Heart left ventricle (tissue), 16 donors: ENCODE data around the gene CLMN. TPM values are rescaled to one million over a fixed set of nuclear protein-coding genes. Genes with fewer than 3 reads are reported as not detected.

ENCODE experiments used
- ATAC-seq, 4 donors: fragments of 200-7000 bp; cut with Tn5 transposase; one replicate each; pipeline ENCODE4 v1.9.1; 2020 to 2022; ENCODE audit warnings: moderate library complexity in 4 of 4, mild to moderate bottlenecking in 3 of 4, moderate number of reproducible peaks in 1 of 4
- DNase-seq, 5 donors: peaks; one replicate each; pipeline ENCODE4 v3.0.0-alpha.2; 2020
- H3K27ac ChIP-seq, 12 donors: fragments of 200-600 bp; sonication (generic) in 4 of 12; one replicate each; pipeline versions ENCODE4 v1.5.0 to v1.8.0; 2016 to 2022; ENCODE audit warnings: mild to moderate bottlenecking in 2 of 12
- H3K27me3 ChIP-seq, 9 donors: fragments of 200-600 bp; sonication (generic) in 2 of 9; one replicate each; pipeline versions ENCODE4 v1.5.1 to v1.8.0; 2016 to 2022; ENCODE audit warnings: mild to moderate bottlenecking in 3 of 9
- H3K36me3 ChIP-seq, 9 donors: fragments of 200-600 bp; sonication (generic) in 2 of 9; one replicate each; pipeline versions ENCODE4 v1.5.0 to v1.8.0; 2018 to 2022; ENCODE audit warnings: mild to moderate bottlenecking in 2 of 9
- H3K4me1 ChIP-seq, 12 donors: fragments of 200-600 bp; sonication (generic) in 4 of 12; one replicate each; pipeline versions ENCODE4 v1.5.0 to v1.8.0; 2016 to 2022; ENCODE audit warnings: mild to moderate bottlenecking in 3 of 12
- H3K4me3 ChIP-seq, 12 donors: fragments of 200-600 bp; sonication (generic) in 4 of 12; one replicate each; pipeline versions ENCODE4 v1.5.0 to v1.8.0; 2017 to 2022; ENCODE audit warnings: mild to moderate bottlenecking in 9 of 12, moderate library complexity in 4 of 12
- H3K9me3 ChIP-seq, 12 donors: fragments of 200-600 bp; sonication (generic) in 4 of 12; one replicate each; pipeline versions ENCODE4 v1.5.0 to v1.8.0; 2016 to 2022; ENCODE audit warnings: mild to moderate bottlenecking in 1 of 12
- POLR2A ChIP-seq, 2 donors: fragments of 450-650 bp; IDR thresholded peaks; one replicate each; pipeline ENCODE4 v1.6.1; 2017; ENCODE audit warnings: antibody characterized with exemption in 2 of 2, mild to moderate bottlenecking in 2 of 2, moderate library complexity in 2 of 2
- WGBS, 4 donors: extraction: QIAGEN DNeasy Blood & Tissue Kit in 2 of 4; methylation state at CpG; one replicate each; pipeline versions ENCODE4 v1.1.5 to v1.1.7; 2013 to 2018; 5-methylcytosine and 5-hydroxymethylcytosine counted together
- intact Hi-C, 10 donors: fragments of 100-400 bp; cut with DNase I; formaldehyde crosslinking; loops; one replicate each; pipeline versions ENCODE4 v1.11.1 to v1.14.2; 2022
- polyA plus RNA-seq, 2 donors: library from polyadenylated mRNA; stranded (reverse); fragments of 200-250 nt; gene quantifications; one replicate each; pipeline ENCODE4 v1.2.3, GENCODE V29; 2013
- total RNA-seq, 9 donors: library from RNA; depleted of rRNA in 2 of 9; stranded (reverse); fragments of >200 nt in 2 of 9; fragmentation: NEBNext Ultra II Directional in 3 of 9; extraction: Animal tissue kit (Norgen Biotek cat#: 25700) in 3 of 9; gene quantifications; one replicate each; pipeline versions ENCODE4 v1.1.0 to v1.2.4, GENCODE V29; 2016 to 2023
- TF ChIP-seq, protein P1 (sequence below), 12 donors: fragments of 200-600 bp; sonication (generic) in 4 of 12; IDR thresholded peaks; one replicate each; pipeline versions ENCODE4 v1.5.0 to v1.8.0; 2018 to 2022; ENCODE audit warnings: antibody characterized with exemption in 12 of 12, mild to moderate bottlenecking in 5 of 12
- donor health status: ischemic (EF 13 %, LVEDD 7.1; RV severe dilation, severe dysfunction).
- donor health status: healthy with polysubstance abuse.
- donor health status: DM: no; HTN: yes; CAD: no.
- donor health status: DM: no; HTN: no; CAD: no.
- donor health status: ischemic (EF 25% LVEDD 6.9; RV normal size, moderate dysfunction).
- donor health status: ischemic (EF 25% LVEDD 5.7; RV mildly dilated, moderate dysfunction).
- donor health status: healthy.
- donor health status: DM: yes; HTN: yes; CAD: no.
- donor health status: ischemic (EF 35%, LVEDD 5.7; RV mildly dilated, moderate dysfunction).
- donor health status: nonischemic (EF 11% LVEDD 7.7; RV severe dilation, severe dysfunction).
- donor health status: DM: yes; HTN: yes; CAD: no.
- donor health status: PGD.
- donor health status: ischemic (EF 29% LVEDD 5.4; RV normal size, mild dysfunction).
- donor health status: nonischemic (EF 23%, LVEDD 6.1; RV moderate dilation, normal function).

The CLMN gene
- total and polyA plus RNA-seq, 11 donors = 3.1 to 10.2 (median 6.7) TPM

DNA sequence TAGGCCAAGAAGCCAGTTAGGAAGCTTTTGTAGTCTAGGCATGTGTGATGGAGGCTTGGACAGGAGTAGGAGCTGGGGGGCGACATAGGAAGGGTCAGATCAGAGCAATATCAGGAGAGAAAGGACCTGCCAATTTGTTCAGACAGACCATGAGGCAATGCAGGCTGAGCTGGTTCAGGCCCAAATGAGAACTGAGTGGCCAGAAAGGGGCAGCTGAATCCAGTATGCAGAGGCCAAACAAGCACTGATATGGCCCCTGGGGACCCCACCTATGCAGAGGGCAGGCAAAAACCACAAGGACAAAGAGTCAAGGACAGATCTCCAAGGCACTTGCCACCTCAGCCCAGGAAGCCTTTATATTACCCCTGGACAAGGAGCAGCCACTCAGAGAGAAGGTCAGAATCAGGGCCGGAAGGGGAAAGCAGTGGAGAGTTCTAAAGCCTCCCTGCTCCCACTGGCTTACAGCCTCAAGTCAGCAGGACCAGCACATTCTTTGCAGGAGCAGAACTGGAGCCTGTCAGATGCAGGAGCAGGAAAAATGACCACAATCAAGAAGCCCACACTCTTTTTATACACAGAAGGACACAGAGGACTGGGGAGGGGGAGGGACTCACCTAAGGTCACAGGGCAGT lies 37.2 kb downstream of the CLMN start:
- DNase-seq (peak in 1 of 5 donors; percentile 12), ATAC-seq (peak in 1 of 4 donors; percentile 22)
- TF ChIP-seq, protein P1, sequence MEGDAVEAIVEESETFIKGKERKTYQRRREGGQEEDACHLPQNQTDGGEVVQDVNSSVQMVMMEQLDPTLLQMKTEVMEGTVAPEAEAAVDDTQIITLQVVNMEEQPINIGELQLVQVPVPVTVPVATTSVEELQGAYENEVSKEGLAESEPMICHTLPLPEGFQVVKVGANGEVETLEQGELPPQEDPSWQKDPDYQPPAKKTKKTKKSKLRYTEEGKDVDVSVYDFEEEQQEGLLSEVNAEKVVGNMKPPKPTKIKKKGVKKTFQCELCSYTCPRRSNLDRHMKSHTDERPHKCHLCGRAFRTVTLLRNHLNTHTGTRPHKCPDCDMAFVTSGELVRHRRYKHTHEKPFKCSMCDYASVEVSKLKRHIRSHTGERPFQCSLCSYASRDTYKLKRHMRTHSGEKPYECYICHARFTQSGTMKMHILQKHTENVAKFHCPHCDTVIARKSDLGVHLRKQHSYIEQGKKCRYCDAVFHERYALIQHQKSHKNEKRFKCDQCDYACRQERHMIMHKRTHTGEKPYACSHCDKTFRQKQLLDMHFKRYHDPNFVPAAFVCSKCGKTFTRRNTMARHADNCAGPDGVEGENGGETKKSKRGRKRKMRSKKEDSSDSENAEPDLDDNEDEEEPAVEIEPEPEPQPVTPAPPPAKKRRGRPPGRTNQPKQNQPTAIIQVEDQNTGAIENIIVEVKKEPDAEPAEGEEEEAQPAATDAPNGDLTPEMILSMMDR (IDR thresholded peaks at IDR 0.05) = no peak
- no peak for TF ChIP-seq POLR2A (IDR thresholded peaks at IDR 0.05)
- Histone ChIP-seq H3K4me1 (peaks cover 0 to 16% (median 0%) of the 10 kb centered on the region in 12 donors), H3K36me3 (no peaks in the 10 kb centered on the region), H3K27me3 (no peaks in the 10 kb centered on the region), H3K9me3 (no peaks in the 10 kb centered on the region), H3K4me3 (no peak overlapping the region), H3K27ac (peak overlapping the region in 5 of 12 donors; percentile 4 to 43 (median 24))
- 42 to 81% (median 54%) methylated on average over 2 of the region's 2 CpGs for WGBS, 4 donors
- intact Hi-C loops = no loop called here

GRCh38 chr14:95281560-95282176 lies 38.0 kb downstream of the CLMN start:
- DNase-seq (no peak), ATAC-seq (no peak)
- H3K4me1 ChIP-seq = peaks cover 0 to 9% (median 0%) of the 10 kb centered on the region in 12 donors
- H3K4me3 ChIP-seq = no peak overlapping the region
- no peaks in the 10 kb centered on the region for H3K36me3 ChIP-seq
- TF ChIP-seq, protein P1 (IDR thresholded peaks at IDR 0.05) = no peak
- TF ChIP-seq POLR2A (IDR thresholded peaks at IDR 0.05) = no peak
- no peaks in the 10 kb centered on the region for H3K9me3 ChIP-seq
- 75 to 81% (median 77%) methylated on average over 4 of the region's 4 CpGs for WGBS, 4 donors
- H3K27ac ChIP-seq = peak overlapping the region in 1 of 12 donors; percentile 3
- intact Hi-C loops = no loop called here
- no peaks in the 10 kb centered on the region for H3K27me3 ChIP-seq

DNA sequence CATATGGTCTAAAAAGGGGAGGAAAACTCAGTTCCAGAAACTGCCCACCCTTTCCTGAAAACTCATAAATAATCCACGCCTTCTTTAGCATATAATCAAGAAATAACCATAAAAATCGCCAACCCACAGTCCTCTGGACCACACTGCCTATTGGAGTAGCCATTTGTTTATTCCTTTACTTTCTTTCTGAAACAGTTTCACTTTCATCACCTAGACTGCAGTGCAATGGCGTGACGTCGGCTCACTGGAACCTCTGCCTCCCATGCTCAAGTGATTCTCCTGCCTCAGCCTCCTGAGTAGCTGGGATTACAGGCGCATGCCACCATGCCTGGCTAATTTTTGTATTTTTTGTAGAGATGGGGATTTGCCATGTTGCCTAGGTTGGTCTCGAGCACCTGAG lies 44.2 kb downstream of the CLMN start:
- no peaks in the 10 kb centered on the region for H3K27me3 ChIP-seq
- ATAC-seq (no peak), DNase-seq (no peak)
- 89 to 96% (median 94%) methylated on average over 7 of the region's 7 CpGs for WGBS, 4 donors
- no peak overlapping the region for H3K27ac ChIP-seq
- peaks cover 0 to 7% (median 0%) of the 10 kb centered on the region in 12 donors for H3K4me1 ChIP-seq
- intact Hi-C loops = no loop called here
- no peaks in the 10 kb centered on the region for H3K36me3 ChIP-seq
- H3K9me3 ChIP-seq = no peaks in the 10 kb centered on the region
- no peak for TF ChIP-seq POLR2A (IDR thresholded peaks at IDR 0.05)
- TF ChIP-seq, protein P1 (IDR thresholded peaks at IDR 0.05) = no peak
- no peak overlapping the region for H3K4me3 ChIP-seq

- 87 to 94% (median 92%) methylated on average over 6 of the region's 6 CpGs for WGBS, 4 donors
- Histone ChIP-seq H3K27me3 (no peaks in the 10 kb centered on the region), H3K4me3 (no peak overlapping the region), H3K36me3 (no peaks in the 10 kb centered on the region), H3K4me1 (peaks cover 0 to 7% (median 0%) of the 10 kb centered on the region in 12 donors), H3K9me3 (no peaks in the 10 kb centered on the region), H3K27ac (no peak overlapping the region)
- intact Hi-C loops = no loop called here
- no peak for TF ChIP-seq POLR2A (IDR thresholded peaks at IDR 0.05)
- TF ChIP-seq, protein P1 (IDR thresholded peaks at IDR 0.05) = no peak
- ATAC-seq (no peak), DNase-seq (peak in 1 of 5 donors; percentile 6)
Measured at GRCh38 chr14:95274874-95275273, 44.8 kb downstream of the CLMN start.
